Measurements from ENCODE around the gene CNPY3.
"Not testable (repeated sequence)": the region's sequence is repeated elsewhere in the genome, so short reads cannot be mapped to it uniquely, and the experiment has no call there.

The CNPY3 gene

DNA sequence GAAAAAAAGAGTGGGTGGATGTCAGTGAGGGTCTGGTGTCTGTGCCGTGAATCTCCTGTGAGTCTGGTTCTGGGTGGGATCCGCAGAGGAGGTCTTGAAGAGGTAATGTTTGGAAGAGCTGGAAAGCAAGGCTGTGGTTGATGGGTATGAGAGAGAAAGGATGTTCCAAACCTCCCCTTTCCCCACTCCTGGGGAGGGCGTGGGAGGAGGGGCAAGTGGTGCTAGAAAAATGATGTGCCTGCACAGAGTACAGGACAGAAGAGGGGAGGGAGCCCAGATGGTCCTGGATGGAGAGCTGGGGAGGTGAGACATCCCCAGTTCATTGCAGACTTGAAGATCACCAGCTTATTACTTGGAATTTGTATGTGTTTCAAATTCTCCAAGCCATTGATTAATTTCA is 3.1 kb downstream of the CNPY3 start:
- no peaks in the 10 kb centered on the region for H3K9me3 Mint-ChIP-seq
- H3K27ac Mint-ChIP-seq: peak overlapping the region; percentile 97 to 98
- H3K4me1 Mint-ChIP-seq (ENCODE audit: low read depth in 2 of 2): peaks cover 47 to 55% of the 10 kb centered on the region in 2 donors
- H3K27me3 Mint-ChIP-seq: no peaks in the 10 kb centered on the region
- DNase-seq: no peak
- H3K4me3 Mint-ChIP-seq: peak overlapping the region; percentile 95 to 97
- peaks cover 60% of the 10 kb centered on the region for H3K36me3 Mint-ChIP-seq (ENCODE audit: insufficient read depth)
- no peak for ATAC-seq (replicated peaks)

DNA sequence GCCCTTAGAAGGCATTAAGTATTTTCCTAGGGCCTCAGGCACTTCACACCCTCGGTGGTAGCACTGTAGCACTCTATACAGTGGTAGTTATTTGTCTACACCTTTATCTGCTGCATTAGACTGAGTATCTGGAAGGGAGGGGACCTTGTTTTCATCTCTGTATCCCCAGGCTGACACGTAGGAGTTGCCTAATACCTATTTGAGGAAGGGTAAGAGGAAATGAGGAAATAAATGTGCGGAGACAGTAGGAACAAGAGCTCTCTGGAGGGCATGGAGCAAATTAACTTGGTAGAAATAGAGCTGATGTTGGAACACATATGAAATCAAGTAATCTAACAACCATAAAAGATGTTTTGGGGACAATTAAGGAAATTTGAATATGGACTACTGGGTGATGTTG is 3.9 kb downstream of the CNPY3 start:
- peaks cover 50 to 59% of the 10 kb centered on the region in 2 donors for H3K4me1 Mint-ChIP-seq (ENCODE audit: low read depth in 2 of 2)
- DNase-seq (no peak), ATAC-seq (replicated peaks) (no peak)
- H3K27me3 Mint-ChIP-seq: no peaks in the 10 kb centered on the region
- peak overlapping the region; percentile 97 to 98 for H3K27ac Mint-ChIP-seq
- H3K9me3 Mint-ChIP-seq: no peaks in the 10 kb centered on the region
- H3K4me3 Mint-ChIP-seq: peak overlapping the region; percentile 95 to 97
- peaks cover 65% of the 10 kb centered on the region for H3K36me3 Mint-ChIP-seq (ENCODE audit: insufficient read depth)

DNA sequence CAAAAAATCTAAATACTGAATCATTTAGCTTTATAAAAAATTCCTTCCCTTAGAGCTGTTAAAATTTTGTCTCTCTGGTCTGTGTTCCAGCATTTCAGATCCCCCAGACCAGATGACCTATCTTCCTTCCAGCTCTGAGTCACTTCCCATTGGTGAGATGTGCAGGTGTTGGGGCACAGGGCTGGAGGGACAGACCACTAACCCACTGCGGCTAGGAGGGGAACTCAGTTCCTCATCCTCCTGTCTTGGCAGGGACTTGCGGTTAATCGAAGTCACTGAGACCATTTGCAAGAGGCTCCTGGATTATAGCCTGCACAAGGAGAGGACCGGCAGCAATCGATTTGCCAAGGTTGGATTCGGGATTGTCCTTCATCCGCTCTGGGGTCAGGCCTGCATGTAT is 6.0 kb downstream of the CNPY3 start:
- DNase-seq: no peak
- Mint-ChIP-seq H3K36me3 (ENCODE audit: insufficient read depth) (peaks cover 61% of the 10 kb centered on the region), H3K4me3 (no peak overlapping the region), H3K27me3 (no peaks in the 10 kb centered on the region), H3K27ac (peak overlapping the region in 1 of 2 donors; percentile 69), H3K9me3 (no peaks in the 10 kb centered on the region), H3K4me1 (ENCODE audit: low read depth in 2 of 2) (peaks cover 37 to 44% of the 10 kb centered on the region in 2 donors)
- ATAC-seq (replicated peaks): no peak

GRCh38 chr6:42936398-42936797 is 7.1 kb downstream of the CNPY3 start:
- no peaks in the 10 kb centered on the region for H3K9me3 Mint-ChIP-seq
- peak overlapping the region in 1 of 2 donors; percentile 33 for H3K27ac Mint-ChIP-seq
- peaks cover 29 to 35% of the 10 kb centered on the region in 2 donors for H3K4me1 Mint-ChIP-seq (ENCODE audit: low read depth in 2 of 2)
- ATAC-seq (replicated peaks) (no peak), DNase-seq (no peak)
- H3K27me3 Mint-ChIP-seq: no peaks in the 10 kb centered on the region
- no peak overlapping the region for H3K4me3 Mint-ChIP-seq
- peaks cover 68% of the 10 kb centered on the region for H3K36me3 Mint-ChIP-seq (ENCODE audit: insufficient read depth)

DNA sequence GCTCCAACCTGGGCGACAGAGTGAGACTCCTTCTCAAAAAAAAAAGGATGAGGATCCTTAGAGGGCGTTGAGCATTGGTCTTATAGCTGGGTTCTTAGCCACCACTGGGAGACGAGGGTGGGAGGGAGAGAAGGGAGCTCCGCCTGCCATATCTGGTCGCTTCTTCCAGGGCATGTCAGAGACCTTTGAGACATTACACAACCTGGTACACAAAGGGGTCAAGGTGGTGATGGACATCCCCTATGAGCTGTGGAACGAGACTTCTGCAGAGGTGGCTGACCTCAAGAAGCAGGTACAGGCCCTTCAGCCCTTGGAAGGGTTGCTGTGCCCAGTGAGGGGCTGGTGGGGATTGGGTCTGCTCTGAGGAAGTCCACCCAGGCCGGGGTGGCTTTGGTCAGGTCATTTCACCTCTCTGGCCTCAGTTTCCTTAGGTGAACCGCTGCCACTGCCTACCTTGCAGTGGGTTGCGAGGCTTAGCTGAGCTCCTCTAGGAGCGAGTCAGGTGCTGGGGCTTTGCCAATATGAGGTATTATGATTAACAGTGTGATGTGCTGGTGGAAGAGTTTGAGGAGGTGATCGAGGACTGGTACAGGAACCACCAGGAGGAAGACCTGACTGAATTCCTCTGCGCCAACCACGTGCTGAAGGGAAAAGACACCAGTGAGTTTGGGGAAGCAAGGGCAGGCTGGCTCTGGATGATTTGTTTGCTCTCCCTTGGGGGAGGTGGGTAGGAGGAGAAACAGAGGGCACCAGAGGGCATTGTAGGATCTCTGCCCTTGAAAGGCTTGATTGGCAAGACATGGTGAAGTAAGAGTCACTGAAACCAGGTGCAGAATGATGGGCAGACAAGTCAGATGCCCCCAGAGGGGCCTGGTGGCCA is 8.5 kb downstream of the CNPY3 start:
- Mint-ChIP-seq H3K4me3 (no peak overlapping the region), H3K4me1 (ENCODE audit: low read depth in 2 of 2) (peaks cover 18 to 23% of the 10 kb centered on the region in 2 donors), H3K36me3 (ENCODE audit: insufficient read depth) (peaks cover 63% of the 10 kb centered on the region), H3K27ac (peak overlapping the region in 1 of 2 donors; percentile 33), H3K9me3 (no peaks in the 10 kb centered on the region), H3K27me3 (no peaks in the 10 kb centered on the region)
- DNase-seq (no peak), ATAC-seq (replicated peaks) (no peak)

DNA sequence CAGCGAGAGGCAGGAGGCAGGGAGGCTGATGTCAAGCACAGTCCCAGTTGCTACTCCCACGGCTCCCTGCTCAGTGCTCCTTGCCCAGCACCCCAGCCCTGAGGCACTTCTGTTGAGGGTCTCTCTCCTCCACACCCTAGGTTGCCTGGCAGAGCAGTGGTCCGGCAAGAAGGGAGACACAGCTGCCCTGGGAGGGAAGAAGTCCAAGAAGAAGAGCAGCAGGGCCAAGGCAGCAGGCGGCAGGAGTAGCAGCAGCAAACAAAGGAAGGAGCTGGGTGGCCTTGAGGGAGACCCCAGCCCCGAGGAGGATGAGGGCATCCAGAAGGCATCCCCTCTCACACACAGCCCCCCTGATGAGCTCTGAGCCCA is 9.1 kb downstream of the CNPY3 start:
- Mint-ChIP-seq H3K27me3 (no peaks in the 10 kb centered on the region), H3K9me3 (no peaks in the 10 kb centered on the region), H3K4me1 (ENCODE audit: low read depth in 2 of 2) (peaks cover 12 to 17% of the 10 kb centered on the region in 2 donors), H3K36me3 (ENCODE audit: insufficient read depth) (peaks cover 62% of the 10 kb centered on the region), H3K27ac (peak overlapping the region; percentile 16 to 69), H3K4me3 (no peak overlapping the region)
- ATAC-seq (replicated peaks): no peak
- no peak for DNase-seq

DNA sequence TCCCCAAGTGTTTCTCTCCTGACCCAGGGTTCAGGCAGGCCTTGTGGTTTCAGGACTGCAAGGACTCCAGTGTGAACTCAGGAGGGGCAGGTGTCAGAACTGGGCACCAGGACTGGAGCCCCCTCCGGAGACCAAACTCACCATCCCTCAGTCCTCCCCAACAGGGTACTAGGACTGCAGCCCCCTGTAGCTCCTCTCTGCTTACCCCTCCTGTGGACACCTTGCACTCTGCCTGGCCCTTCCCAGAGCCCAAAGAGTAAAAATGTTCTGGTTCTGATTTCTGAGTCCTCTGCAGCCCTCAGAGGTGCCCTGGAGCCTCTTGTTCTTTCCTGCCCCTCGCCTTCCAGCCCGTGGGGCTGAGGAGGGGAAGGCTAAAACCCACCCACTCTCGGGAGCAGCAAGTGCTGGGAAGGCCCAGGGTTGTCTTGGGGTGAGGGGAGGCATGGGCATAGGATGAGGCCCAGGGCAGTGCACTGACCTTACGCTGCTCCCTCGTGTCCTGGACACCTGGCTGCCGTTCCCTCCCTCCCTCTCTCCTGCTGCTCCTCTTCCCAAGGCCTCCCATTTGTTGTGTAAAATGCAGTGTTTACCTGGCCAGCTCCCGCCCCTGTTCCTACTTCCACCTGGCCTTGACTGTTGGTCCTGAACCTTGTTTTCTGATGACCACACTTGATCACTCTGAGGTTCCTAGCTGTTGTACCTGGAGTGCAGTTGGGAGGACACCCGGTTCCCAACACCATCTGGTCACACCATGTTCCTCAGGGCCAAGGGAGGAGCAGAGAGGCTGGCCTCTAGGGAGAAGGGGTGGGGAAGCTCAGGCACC is 9.9 kb downstream of the CNPY3 start:
- Mint-ChIP-seq H3K27ac (peak overlapping the region in 1 of 2 donors; percentile 69), H3K4me3 (no peak overlapping the region), H3K36me3 (ENCODE audit: insufficient read depth) (peaks cover 65% of the 10 kb centered on the region), H3K27me3 (no peaks in the 10 kb centered on the region), H3K4me1 (ENCODE audit: low read depth in 2 of 2) (peaks cover 8 to 10% of the 10 kb centered on the region in 2 donors), H3K9me3 (no peaks in the 10 kb centered on the region)
- no peak for ATAC-seq (replicated peaks)
- no peak for DNase-seq

GRCh38 chr6:42939810-42940167 is 10.5 kb downstream of the CNPY3 start:
- DNase-seq: no peak
- Mint-ChIP-seq H3K4me1 (ENCODE audit: low read depth in 2 of 2) (peaks cover 8 to 9% of the 10 kb centered on the region in 2 donors), H3K4me3 (no peak overlapping the region), H3K27ac (peak overlapping the region in 1 of 2 donors; percentile 69), H3K36me3 (ENCODE audit: insufficient read depth) (peaks cover 65% of the 10 kb centered on the region), H3K9me3 (no peaks in the 10 kb centered on the region), H3K27me3 (no peaks in the 10 kb centered on the region)
- no peak for ATAC-seq (replicated peaks)

- Mint-ChIP-seq H3K4me3 (no peak overlapping the region), H3K27ac (peak overlapping the region; percentile 29 to 69), H3K36me3 (ENCODE audit: insufficient read depth) (peaks cover 64% of the 10 kb centered on the region), H3K9me3 (no peaks in the 10 kb centered on the region), H3K4me1 (ENCODE audit: low read depth in 2 of 2) (peaks cover 7 to 9% of the 10 kb centered on the region in 2 donors), H3K27me3 (no peaks in the 10 kb centered on the region)
- ATAC-seq (replicated peaks) (no peak), DNase-seq (no peak)
Observed at GRCh38 chr6:42940493-42941045, 11.3 kb downstream of the CNPY3 start.

- H3K27me3 Mint-ChIP-seq; DNase-seq; H3K9me3 Mint-ChIP-seq; H3K4me1 Mint-ChIP-seq (ENCODE audit: low read depth in 2 of 2); H3K4me3 Mint-ChIP-seq; ATAC-seq (replicated peaks): not testable (repeated sequence)
- Mint-ChIP-seq H3K36me3 (ENCODE audit: insufficient read depth) (peaks cover 59% of the 10 kb centered on the region), H3K27ac (peak overlapping the region in 1 of 2 donors; percentile 29)
Observed at GRCh38 chr6:42941356-42941755, 12.1 kb downstream of the CNPY3 start.

GRCh38 chr6:42942444-42942843 is 13.2 kb downstream of the CNPY3 start:
- DNase-seq (no peak), ATAC-seq (replicated peaks) (no peak)
- Mint-ChIP-seq H3K27me3 (no peaks in the 10 kb centered on the region), H3K27ac (no peak overlapping the region), H3K4me1 (ENCODE audit: low read depth in 2 of 2) (peaks cover 3 to 5% of the 10 kb centered on the region in 2 donors), H3K36me3 (ENCODE audit: insufficient read depth) (peaks cover 56% of the 10 kb centered on the region), H3K4me3 (no peak overlapping the region), H3K9me3 (no peaks in the 10 kb centered on the region)

- no peaks in the 10 kb centered on the region for H3K9me3 Mint-ChIP-seq
- no peak overlapping the region for H3K4me3 Mint-ChIP-seq
- H3K4me1 Mint-ChIP-seq (ENCODE audit: low read depth in 2 of 2): no peaks in the 10 kb centered on the region
- peak overlapping the region in 1 of 2 donors; percentile 12 for H3K27ac Mint-ChIP-seq
- peaks cover 26% of the 10 kb centered on the region for H3K36me3 Mint-ChIP-seq (ENCODE audit: insufficient read depth)
- H3K27me3 Mint-ChIP-seq: no peaks in the 10 kb centered on the region
- DNase-seq (no peak), ATAC-seq (replicated peaks) (no peak)
Observed at GRCh38 chr6:42947950-42948349, 18.7 kb downstream of the CNPY3 start.

DNA sequence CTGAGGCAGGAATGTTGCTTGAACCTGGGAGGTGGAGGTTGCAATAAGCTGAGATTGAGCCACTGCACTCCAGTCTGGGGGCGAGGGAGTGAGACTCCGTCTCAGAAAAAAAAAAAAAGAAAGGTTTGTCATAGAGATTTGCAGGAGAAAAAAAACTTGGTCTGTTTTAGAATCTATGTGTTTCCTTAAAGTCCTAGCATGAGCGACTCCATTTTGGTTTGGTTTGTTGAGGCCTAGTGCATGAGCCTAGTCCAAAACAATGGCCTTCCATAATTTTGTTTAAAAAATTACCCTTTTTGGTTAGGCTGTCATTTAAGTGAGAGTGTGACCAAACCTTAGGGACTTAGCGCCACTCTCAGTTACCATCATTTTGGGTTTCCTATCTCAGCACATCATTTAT is 23.1 kb downstream of the CNPY3 start:
- Mint-ChIP-seq H3K27ac (no peak overlapping the region), H3K4me3 (no peak overlapping the region), H3K4me1 (ENCODE audit: low read depth in 2 of 2) (no peaks in the 10 kb centered on the region), H3K9me3 (no peaks in the 10 kb centered on the region), H3K27me3 (no peaks in the 10 kb centered on the region), H3K36me3 (ENCODE audit: insufficient read depth) (peaks cover 3% of the 10 kb centered on the region)
- no peak for ATAC-seq (replicated peaks)
- no peak for DNase-seq
